Muscle of leg (tissue), 11 donors: ENCODE results near the gene FADS2. TPM values are rescaled to one million over a fixed set of nuclear protein-coding genes. Genes with fewer than 3 reads are reported as not detected.
A peak's percentile ranks its signal among the peaks of the same experiment; 100 is the strongest.

Experiments
- DNase-seq: peaks from one replicate; pipeline ENCODE4 v3.0.0; 2013
- H3K27ac ChIP-seq: one replicate; pipeline ENCODE4 v1.5.1; 2013; ENCODE audit warnings: mild to moderate bottlenecking, low read length, control low read depth
- H3K27me3 ChIP-seq: one replicate; pipeline ENCODE4 v1.6.1; 2013; ENCODE audit warnings: low read length; ENCODE audit not compliant: control insufficient read depth, insufficient read depth
- H3K36me3 ChIP-seq: one replicate; pipeline ENCODE4 v1.6.1; 2013; ENCODE audit warnings: low read length; ENCODE audit not compliant: control insufficient read depth, insufficient read depth
- H3K4me1 ChIP-seq: one replicate; pipeline ENCODE4 v1.6.1; 2013; ENCODE audit warnings: low read length; ENCODE audit not compliant: control insufficient read depth, insufficient read depth
- H3K4me3 ChIP-seq: one replicate; pipeline ENCODE4 v1.5.1; 2013; ENCODE audit warnings: low read length, control low read depth
- H3K9me3 ChIP-seq: replicated peaks from 2 replicates; pipeline ENCODE4 v1.6.1; 2013; ENCODE audit warnings: low read depth, low read length; ENCODE audit not compliant: control insufficient read depth
- WGBS: methylation state at CpG from one replicate; pipeline ENCODE4 v1.1.5; 2013; ENCODE audit warnings: missing lambda C conversion rate; ENCODE audit not compliant: insufficient coverage; 5-methylcytosine and 5-hydroxymethylcytosine counted together
- polyA plus RNA-seq, 8 donors: library from polyadenylated mRNA; unstranded; fragments of 120-200 nt; gene quantifications; one replicate each; pipeline versions ENCODE4 v1.2.1 to v1.2.3, GENCODE V29; 2013; ENCODE audit warnings: inconsistent platforms in 1 of 8, low replicate concordance in 1 of 8; ENCODE audit not compliant: insufficient read length in 8 of 8, insufficient read depth in 1 of 8
- total RNA-seq: library from RNA; stranded (reverse); fragments of 120-200 nt; gene quantifications from one replicate; pipeline ENCODE4 v1.2.4, GENCODE V29; 2013

Gene FADS2
- total and polyA plus RNA-seq, 9 donors: 46.1 to 130 (median 91.4) TPM

DNA sequence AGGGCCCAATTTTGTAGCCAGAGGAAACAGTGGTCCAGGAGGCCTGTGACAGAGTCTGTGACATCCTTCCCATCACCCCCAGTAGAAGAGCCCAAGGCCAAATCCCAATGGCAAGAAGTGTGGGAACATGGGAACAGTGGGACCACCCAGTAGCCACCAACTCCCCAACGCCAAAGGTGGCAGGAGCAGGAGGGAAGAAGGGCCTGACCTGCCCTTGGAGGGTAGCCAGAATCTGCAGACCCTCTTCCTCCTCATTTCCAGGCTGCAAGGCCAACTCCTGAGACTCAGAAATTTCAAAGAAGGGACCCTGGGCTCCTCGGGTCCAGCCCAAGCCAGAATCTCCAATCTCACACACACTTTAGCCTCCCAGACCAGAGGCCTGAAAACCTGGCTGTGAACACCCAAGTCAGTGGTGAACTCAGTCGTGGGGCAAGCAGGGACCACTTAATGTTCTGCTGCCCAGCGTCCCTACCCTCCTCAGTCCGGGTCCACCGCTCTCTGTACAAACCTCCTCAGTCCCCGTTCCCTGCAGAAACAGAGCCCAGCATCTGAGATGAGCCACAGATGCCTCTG is 83.1 kb downstream of the FADS2 start:
- H3K36me3 ChIP-seq: peaks cover 26% of the 10 kb centered on the region
- H3K4me3 ChIP-seq: no peak overlapping the region
- no peaks in the 10 kb centered on the region for H3K9me3 ChIP-seq
- no peaks in the 10 kb centered on the region for H3K27me3 ChIP-seq
- WGBS: 47% methylated on average over 5 of the region's 7 CpGs
- H3K27ac ChIP-seq: peak overlapping the region; percentile 54
- H3K4me1 ChIP-seq: peaks cover 64% of the 10 kb centered on the region
- DNase-seq: peak; percentile 14

- WGBS: 42% methylated on average over 12 of the region's 17 CpGs
- Histone ChIP-seq H3K27ac (peak overlapping the region; percentile 62), H3K36me3 (peaks cover 19% of the 10 kb centered on the region), H3K9me3 (no peaks in the 10 kb centered on the region), H3K4me3 (no peak overlapping the region), H3K27me3 (no peaks in the 10 kb centered on the region), H3K4me1 (peaks cover 69% of the 10 kb centered on the region)
- DNase-seq: peak; percentile 36
These were observed 83.8 kb downstream of the FADS2 start for GRCh38 chr11:61911701-61912529.

DNA sequence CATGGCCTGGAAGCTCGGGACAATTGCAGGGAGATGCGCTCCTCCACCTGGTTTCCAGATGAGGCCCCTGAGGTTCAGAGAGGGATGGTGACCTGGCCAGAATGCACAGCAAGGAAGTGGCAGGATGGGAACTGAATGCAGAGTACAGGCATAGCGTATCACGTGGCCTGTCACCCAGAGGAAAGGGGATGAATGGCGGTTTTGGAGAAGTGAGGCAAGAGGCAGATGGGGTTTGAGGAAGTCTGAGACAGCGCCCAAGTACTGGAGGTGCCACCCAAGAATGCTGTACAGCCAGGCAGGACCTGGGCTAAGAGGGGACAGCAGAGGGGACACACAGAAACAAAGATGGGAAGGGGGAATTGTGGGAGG is 84.4 kb downstream of the FADS2 start:
- Histone ChIP-seq H3K4me1 (peaks cover 70% of the 10 kb centered on the region), H3K9me3 (no peaks in the 10 kb centered on the region), H3K27ac (peak overlapping the region; percentile 35), H3K27me3 (no peaks in the 10 kb centered on the region), H3K4me3 (no peak overlapping the region), H3K36me3 (peaks cover 13% of the 10 kb centered on the region)
- 65% methylated on average over 4 of the region's 6 CpGs for WGBS
- peak; percentile 77 for DNase-seq

DNA sequence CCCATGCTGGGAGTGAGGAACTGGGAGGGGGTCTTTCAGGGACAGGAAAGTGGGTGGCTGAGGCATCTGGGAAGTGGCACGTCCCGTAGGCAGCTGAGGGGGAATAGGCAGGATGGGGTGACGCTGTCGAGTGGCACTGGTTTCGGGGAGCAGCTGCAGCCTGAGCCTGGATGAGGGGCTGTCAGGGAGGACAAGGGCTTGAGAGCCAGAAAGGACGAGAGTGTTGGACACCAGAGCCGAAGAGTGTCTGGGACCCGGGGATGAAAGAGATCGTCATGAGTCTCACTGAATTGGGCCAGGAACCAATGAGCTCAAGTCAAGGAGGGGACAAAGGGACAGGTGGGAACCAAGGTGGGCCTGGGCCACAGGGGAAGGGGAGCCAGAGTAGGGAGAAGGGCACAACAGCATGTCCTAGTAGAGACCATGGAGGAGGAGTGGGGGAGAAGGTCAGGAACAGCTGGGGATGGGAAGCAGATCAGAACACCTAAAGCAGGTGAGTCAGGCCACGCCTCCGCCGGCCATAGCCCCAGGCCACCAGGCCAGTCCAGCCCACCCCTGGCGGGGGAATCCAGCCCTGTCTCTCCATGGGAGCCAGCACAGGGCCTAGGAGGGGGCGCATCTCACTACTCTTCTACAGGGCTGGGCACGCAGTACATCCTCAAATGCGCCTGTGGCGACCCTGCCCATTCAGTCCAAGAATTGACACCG is 85.0 kb downstream of the FADS2 start:
- WGBS: 57% methylated on average over 13 of the region's 18 CpGs
- Histone ChIP-seq H3K4me3 (no peak overlapping the region), H3K36me3 (peaks cover 7% of the 10 kb centered on the region), H3K4me1 (peaks cover 73% of the 10 kb centered on the region), H3K27me3 (no peaks in the 10 kb centered on the region), H3K27ac (peak overlapping the region; percentile 35), H3K9me3 (no peaks in the 10 kb centered on the region)
- peak; percentile 10 for DNase-seq

DNA sequence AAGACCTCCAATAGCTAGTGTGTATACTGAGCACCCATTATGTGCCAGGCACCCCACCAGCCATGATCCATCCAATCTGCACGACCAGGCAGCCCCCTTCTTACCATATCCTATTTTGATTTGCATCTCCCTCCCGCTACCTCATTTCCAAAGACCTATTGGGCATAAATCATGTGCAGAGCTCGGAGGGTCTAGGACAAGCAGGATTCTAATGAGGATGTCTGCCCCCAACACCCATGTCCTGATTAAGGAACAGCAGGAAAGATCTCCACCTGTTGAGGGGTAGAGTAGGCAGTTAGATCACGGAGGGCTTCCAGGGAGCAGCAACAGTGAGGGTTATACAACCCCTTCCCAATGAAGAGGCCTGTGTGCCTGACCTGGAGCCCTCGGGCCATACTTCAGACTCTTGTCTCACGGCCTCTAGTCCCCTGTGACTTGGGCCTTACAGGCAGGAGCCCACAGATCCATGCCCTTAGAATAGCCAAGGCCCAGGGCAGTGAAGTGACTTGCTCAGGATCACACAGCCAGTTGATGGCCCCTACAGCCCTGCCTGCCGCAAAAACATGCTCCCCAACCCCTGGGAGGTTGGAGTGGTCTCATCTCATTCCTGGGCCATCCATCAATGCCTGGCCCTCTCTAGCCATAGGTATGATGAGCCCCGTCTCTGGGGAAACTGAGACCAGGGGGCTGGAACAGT is 85.7 kb downstream of the FADS2 start:
- Histone ChIP-seq H3K27ac (no peak overlapping the region), H3K9me3 (no peaks in the 10 kb centered on the region), H3K4me3 (no peak overlapping the region), H3K4me1 (peaks cover 73% of the 10 kb centered on the region), H3K27me3 (no peaks in the 10 kb centered on the region), H3K36me3 (peaks cover 3% of the 10 kb centered on the region)
- DNase-seq: peak; percentile 4
- 53% methylated on average over 3 of the region's 8 CpGs for WGBS

- Histone ChIP-seq H3K36me3 (peaks cover 3% of the 10 kb centered on the region), H3K27me3 (no peaks in the 10 kb centered on the region), H3K27ac (no peak overlapping the region), H3K9me3 (no peaks in the 10 kb centered on the region), H3K4me1 (peaks cover 73% of the 10 kb centered on the region), H3K4me3 (peak overlapping the region; percentile 64)
- peak; percentile 5 for DNase-seq
- WGBS: 72% methylated on average over 6 of the region's 7 CpGs
These were observed 86.5 kb downstream of the FADS2 start for GRCh38 chr11:61914471-61915171.

DNA sequence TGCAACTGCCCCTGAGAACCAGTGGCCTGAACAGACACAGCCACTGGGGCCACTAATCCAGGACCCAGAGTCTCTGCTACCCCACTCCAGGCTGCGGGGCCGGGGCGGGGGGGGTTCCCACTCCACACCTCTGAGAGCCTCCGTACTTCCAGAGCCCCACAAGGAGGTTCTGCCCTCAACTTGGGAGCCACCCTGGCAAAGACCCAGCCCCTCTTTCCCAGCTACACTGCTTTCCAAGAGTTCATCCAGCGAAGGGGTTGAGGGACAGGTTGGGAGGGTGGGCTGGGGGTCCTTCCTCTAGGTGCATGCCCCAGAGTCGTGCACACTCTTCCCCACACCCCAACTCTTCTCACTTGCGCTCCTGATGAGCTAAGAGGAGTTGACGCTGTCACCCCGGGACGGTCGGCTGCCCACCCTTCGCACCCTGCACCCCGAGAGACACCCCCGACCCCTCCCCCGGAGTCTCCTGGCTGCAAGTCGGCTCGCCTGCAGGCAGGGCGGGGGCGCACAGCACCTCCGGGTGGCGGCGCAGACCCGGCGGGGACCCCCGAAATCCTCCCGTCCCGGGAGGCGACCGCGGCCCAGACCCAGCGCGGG is 88.7 kb downstream of the FADS2 start:
- no peaks in the 10 kb centered on the region for H3K9me3 ChIP-seq
- under 1% methylated on average over 24 of the region's 32 CpGs for WGBS
- peak overlapping the region; percentile 35 for H3K27ac ChIP-seq
- DNase-seq: peak; percentile 36
- H3K4me3 ChIP-seq: peak overlapping the region; percentile 64
- H3K27me3 ChIP-seq: no peaks in the 10 kb centered on the region
- H3K4me1 ChIP-seq: peaks cover 67% of the 10 kb centered on the region
- peaks cover 3% of the 10 kb centered on the region for H3K36me3 ChIP-seq
